Measurements from ENCODE around the gene SEC61B.

SEC61B gene

GRCh38 chr9:99221266-99221620 lies 839 bp upstream of the SEC61B start:
- Histone ChIP-seq H3K27me3 (no peaks in the 10 kb centered on the region), H3K27ac (peak overlapping the region; percentile 94), H3K36me3 (peaks cover 20% of the 10 kb centered on the region), H3K4me1 (ENCODE audit: control insufficient read depth in 1 of 2, insufficient read depth in 1 of 2, low read depth in 1 of 2, low read length in 1 of 2) (peaks cover 25 to 27% of the 10 kb centered on the region in 2 experiments), H3K4me3 (ENCODE audit: low read depth in 1 of 2, low read length in 1 of 2) (peak overlapping the region; percentile 76 to 97), H3K9me3 (no peaks in the 10 kb centered on the region)
- TF ChIP-seq, protein P1, sequence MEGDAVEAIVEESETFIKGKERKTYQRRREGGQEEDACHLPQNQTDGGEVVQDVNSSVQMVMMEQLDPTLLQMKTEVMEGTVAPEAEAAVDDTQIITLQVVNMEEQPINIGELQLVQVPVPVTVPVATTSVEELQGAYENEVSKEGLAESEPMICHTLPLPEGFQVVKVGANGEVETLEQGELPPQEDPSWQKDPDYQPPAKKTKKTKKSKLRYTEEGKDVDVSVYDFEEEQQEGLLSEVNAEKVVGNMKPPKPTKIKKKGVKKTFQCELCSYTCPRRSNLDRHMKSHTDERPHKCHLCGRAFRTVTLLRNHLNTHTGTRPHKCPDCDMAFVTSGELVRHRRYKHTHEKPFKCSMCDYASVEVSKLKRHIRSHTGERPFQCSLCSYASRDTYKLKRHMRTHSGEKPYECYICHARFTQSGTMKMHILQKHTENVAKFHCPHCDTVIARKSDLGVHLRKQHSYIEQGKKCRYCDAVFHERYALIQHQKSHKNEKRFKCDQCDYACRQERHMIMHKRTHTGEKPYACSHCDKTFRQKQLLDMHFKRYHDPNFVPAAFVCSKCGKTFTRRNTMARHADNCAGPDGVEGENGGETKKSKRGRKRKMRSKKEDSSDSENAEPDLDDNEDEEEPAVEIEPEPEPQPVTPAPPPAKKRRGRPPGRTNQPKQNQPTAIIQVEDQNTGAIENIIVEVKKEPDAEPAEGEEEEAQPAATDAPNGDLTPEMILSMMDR (IDR thresholded peaks at IDR 0.05) = no peak

- Histone ChIP-seq H3K9me3 (no peaks in the 10 kb centered on the region), H3K36me3 (peaks cover 24% of the 10 kb centered on the region), H3K27me3 (no peaks in the 10 kb centered on the region), H3K27ac (peak overlapping the region; percentile 94), H3K4me3 (ENCODE audit: low read depth in 1 of 2, low read length in 1 of 2) (peak overlapping the region; percentile 76 to 97), H3K4me1 (ENCODE audit: control insufficient read depth in 1 of 2, insufficient read depth in 1 of 2, low read depth in 1 of 2, low read length in 1 of 2) (peaks cover 25 to 27% of the 10 kb centered on the region in 2 experiments)
- TF ChIP-seq, protein P1 (IDR thresholded peaks at IDR 0.05) = no peak
These were observed 561 bp downstream of the SEC61B start for GRCh38 chr9:99222416-99223270.

- no peaks in the 10 kb centered on the region for H3K27me3 ChIP-seq
- no peak overlapping the region for H3K4me3 ChIP-seq (ENCODE audit: low read depth in 1 of 2, low read length in 1 of 2)
- TF ChIP-seq, protein P1 (IDR thresholded peaks at IDR 0.05) = no peak
- H3K36me3 ChIP-seq = peaks cover 33% of the 10 kb centered on the region
- H3K4me1 ChIP-seq (ENCODE audit: control insufficient read depth in 1 of 2, insufficient read depth in 1 of 2, low read depth in 1 of 2, low read length in 1 of 2) = peaks cover 25 to 26% of the 10 kb centered on the region in 2 experiments
- H3K9me3 ChIP-seq = no peaks in the 10 kb centered on the region
- no peak overlapping the region for H3K27ac ChIP-seq
These were observed 2.4 kb downstream of the SEC61B start for GRCh38 chr9:99224445-99224844.

DNA sequence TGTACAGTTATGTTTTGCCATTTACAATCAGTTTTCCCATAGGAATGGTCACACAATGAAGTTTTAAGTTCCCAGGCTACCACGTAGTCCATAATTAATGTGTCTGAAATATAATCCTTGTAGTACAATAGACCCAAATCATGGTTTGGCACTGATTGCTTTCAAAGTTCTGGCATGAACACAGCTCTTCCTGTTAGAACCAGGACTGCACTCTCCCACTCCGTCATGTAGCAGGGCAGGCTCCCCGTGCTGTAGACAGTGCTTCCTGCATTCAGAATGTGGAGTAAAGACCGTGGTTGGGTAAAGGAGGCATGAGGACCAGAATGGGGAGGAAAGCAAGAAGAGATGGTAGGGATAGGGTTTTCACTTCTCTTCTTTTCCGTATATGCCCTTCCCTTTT lies 4.0 kb downstream of the SEC61B start:
- no peak overlapping the region for H3K27ac ChIP-seq

GRCh38 chr9:99230206-99230605 lies 8.1 kb downstream of the SEC61B start:
- H3K4me1 ChIP-seq (ENCODE audit: control insufficient read depth in 1 of 2, insufficient read depth in 1 of 2, low read depth in 1 of 2, low read length in 1 of 2) = no peaks in the 10 kb centered on the region
- H3K36me3 ChIP-seq = peaks cover 64% of the 10 kb centered on the region
- TF ChIP-seq, protein P1 (IDR thresholded peaks at IDR 0.05) = no peak

More for the DNA sequence above, 4.0 kb downstream of the SEC61B start:
- Histone ChIP-seq H3K9me3 (no peaks in the 10 kb centered on the region), H3K4me3 (ENCODE audit: low read depth in 1 of 2, low read length in 1 of 2) (no peak overlapping the region), H3K27me3 (no peaks in the 10 kb centered on the region), H3K4me1 (ENCODE audit: control insufficient read depth in 1 of 2, insufficient read depth in 1 of 2, low read depth in 1 of 2, low read length in 1 of 2) (peaks cover 13 to 19% of the 10 kb centered on the region in 2 experiments), H3K36me3 (peaks cover 46% of the 10 kb centered on the region)
- TF ChIP-seq, protein P1 (IDR thresholded peaks at IDR 0.05) = no peak

More at GRCh38 chr9:99230206-99230605, 8.1 kb downstream of the SEC61B start:
- H3K27me3 ChIP-seq = no peaks in the 10 kb centered on the region
- no peak overlapping the region for H3K4me3 ChIP-seq (ENCODE audit: low read depth in 1 of 2, low read length in 1 of 2)
- no peaks in the 10 kb centered on the region for H3K9me3 ChIP-seq
- no peak overlapping the region for H3K27ac ChIP-seq

All from neutrophil (primary cell).